IMR-90 (cell line): Measurements from ENCODE around the gene CRLF2.

Experiments
- CEBPB ChIP-seq: IDR thresholded peaks from 2 replicates; pipeline ENCODE4 v1.6.1; 2012; ENCODE audit warnings: low read depth, low read length, improper control_type of control experiment
- CTCF ChIP-seq: conservative IDR thresholded peaks from 2 replicates; pipeline ENCODE4 v1.5.1; 2012; ENCODE audit warnings: mild to moderate bottlenecking, low read depth, low read length, improper control_type of control experiment
- ELK1 ChIP-seq: fragments of 150-350 bp; IDR thresholded peaks from 2 replicates; pipeline ENCODE4 v1.6.1; 2016; ENCODE audit warnings: low read depth, mild to moderate bottlenecking, low read length, moderate library complexity, borderline replicate concordance
- MAFK ChIP-seq: IDR thresholded peaks from 2 replicates; pipeline ENCODE4 v1.6.1; 2012; ENCODE audit warnings: low read depth, low read length, improper control_type of control experiment
- MAZ ChIP-seq: IDR thresholded peaks from 2 replicates; pipeline ENCODE4 v1.6.1; 2012; ENCODE audit warnings: low read depth, mild to moderate bottlenecking, low read length, improper control_type of control experiment, moderate library complexity, borderline replicate concordance
- MXI1 ChIP-seq: IDR thresholded peaks from 2 replicates; pipeline ENCODE4 v1.6.1; 2012; ENCODE audit warnings: low read depth, mild to moderate bottlenecking, low read length, moderate library complexity, borderline replicate concordance
- NFE2L2 ChIP-seq: fragments of 150-350 bp; IDR thresholded peaks from 2 replicates; pipeline ENCODE4 v1.6.1; 2016; ENCODE audit warnings: low read depth, mild to moderate bottlenecking, low read length
- POLR2A ChIP-seq: IDR thresholded peaks from 2 replicates; pipeline ENCODE4 v1.6.1; 2012; ENCODE audit warnings: mild to moderate bottlenecking, low read depth, low read length
- RAD21 ChIP-seq: IDR thresholded peaks from 2 replicates; pipeline ENCODE4 v1.6.1; 2012; ENCODE audit warnings: low read length, improper control_type of control experiment
- RCOR1 ChIP-seq: IDR thresholded peaks from 2 replicates; pipeline ENCODE4 v1.6.1; 2012; ENCODE audit warnings: mild to moderate bottlenecking, low read length, improper control_type of control experiment; ENCODE audit not compliant: insufficient replicate concordance
- RFX5 ChIP-seq: IDR thresholded peaks from 2 replicates; pipeline ENCODE4 v1.8.0; 2012; ENCODE audit warnings: low read depth, mild to moderate bottlenecking, low read length, moderate library complexity
- USF2 ChIP-seq: fragments of 150-350 bp; IDR thresholded peaks from 2 replicates; pipeline ENCODE4 v1.6.1; 2017; ENCODE audit warnings: mild to moderate bottlenecking, antibody characterized with exemption, low read length, low read depth

GRCh38 chrX:1249101-1249887 is 36.8 kb upstream of the CRLF2 start:
- TF ChIP-seq CTCF (no peak), POLR2A (no peak), RCOR1 (no peak), NFE2L2 (no peak), MAFK (no peak), RAD21 (no peak), RFX5 (no peak), MXI1 (0 out of 2 replicates have a peak, but pooled peaks have one; percentile 15), USF2 (peak; percentile 30; the same call in 1 of the 2 replicates), MAZ (no peak), CEBPB (no peak), ELK1 (no peak)
